K562 (cell line): ENCODE results near the gene CD6.

Source experiments
- EP300 ChIP-seq: IDR thresholded peaks from 2 replicates; pipeline ENCODE4 v1.6.1; 2012; ENCODE audit warnings: low read length, improper control_type of control experiment
- ETV6 ChIP-seq, 3 experiments: fragments of 150-350 bp in 1 of 3; sonication (generic) in 1 of 3; formaldehyde crosslinking in 1 of 3; IDR thresholded peaks; 2 replicates each; pipeline versions ENCODE4 v1.6.1 to v1.8.0; 2014 to 2022; ENCODE audit warnings: borderline replicate concordance in 2 of 3, low read depth in 2 of 3, antibody characterized with exemption in 1 of 3, low read length in 1 of 3, mild to moderate bottlenecking in 1 of 3, missing genetic modification reagents in 1 of 3
- GATA2 ChIP-seq: sonication (generic); formaldehyde crosslinking; IDR thresholded peaks from 2 replicates; pipeline ENCODE4 v1.4.0; 2020; ENCODE audit warnings: mild to moderate bottlenecking, missing genetic modification reagents
- JUNB ChIP-seq: fragments of 450-650 bp; formaldehyde crosslinking; conservative IDR thresholded peaks from 2 replicates; pipeline ENCODE4 v1.4.0; 2020; ENCODE audit warnings: mild to moderate bottlenecking
- MEIS2 ChIP-seq: fragments of 450-650 bp; IDR thresholded peaks from 2 replicates; pipeline ENCODE4 v1.6.1; 2014; ENCODE audit warnings: mild to moderate bottlenecking; ENCODE audit not compliant: partially characterized antibody
- NELFE ChIP-seq: IDR thresholded peaks from 2 replicates; pipeline ENCODE4 v1.6.1; 2011; ENCODE audit warnings: mild to moderate bottlenecking; ENCODE audit not compliant: insufficient read depth, insufficient read length
- POLR2A ChIP-seq: fragments of 450-650 bp; conservative IDR thresholded peaks from 2 replicates; pipeline ENCODE4 v1.6.1; 2016
- SRSF1 ChIP-seq: fragments of 200-400 bp; formaldehyde crosslinking; IDR thresholded peaks from 2 replicates; pipeline ENCODE4 v1.6.1; 2017; ENCODE audit warnings: mild to moderate bottlenecking, low read depth, low read length, moderate library complexity
- TCF7L2 ChIP-seq: fragments of 150-350 bp; IDR thresholded peaks from 2 replicates; pipeline ENCODE4 v1.6.1; 2016; ENCODE audit warnings: low read depth, mild to moderate bottlenecking, low read length, moderate library complexity
- TF ChIP-seq, protein P1 (sequence below): sonication (generic); formaldehyde crosslinking; IDR thresholded peaks from 2 replicates; pipeline ENCODE4 v1.8.1; 2023; ENCODE audit warnings: mild to moderate bottlenecking, missing genetic modification reagents

DNA sequence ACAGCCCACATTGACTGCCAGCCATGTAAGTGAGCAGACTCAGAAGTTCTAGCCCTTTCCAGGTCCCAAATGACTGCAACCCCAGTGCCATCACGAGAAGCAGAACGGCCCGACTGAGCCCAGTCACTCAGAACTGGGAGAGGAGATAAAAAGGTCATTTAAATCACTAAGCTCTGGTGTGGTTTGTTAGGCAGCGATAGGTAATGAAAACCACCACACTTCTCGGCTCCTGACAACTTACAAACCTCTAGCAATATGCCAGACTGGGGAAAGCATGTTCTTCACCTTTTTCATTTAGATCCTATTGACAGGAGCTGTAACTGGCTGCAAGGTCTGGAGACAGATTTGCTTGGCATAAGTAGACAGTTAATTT lies 26.2 kb upstream of the CD6 start:
- TF ChIP-seq TCF7L2 = no peak
- TF ChIP-seq, protein P1, sequence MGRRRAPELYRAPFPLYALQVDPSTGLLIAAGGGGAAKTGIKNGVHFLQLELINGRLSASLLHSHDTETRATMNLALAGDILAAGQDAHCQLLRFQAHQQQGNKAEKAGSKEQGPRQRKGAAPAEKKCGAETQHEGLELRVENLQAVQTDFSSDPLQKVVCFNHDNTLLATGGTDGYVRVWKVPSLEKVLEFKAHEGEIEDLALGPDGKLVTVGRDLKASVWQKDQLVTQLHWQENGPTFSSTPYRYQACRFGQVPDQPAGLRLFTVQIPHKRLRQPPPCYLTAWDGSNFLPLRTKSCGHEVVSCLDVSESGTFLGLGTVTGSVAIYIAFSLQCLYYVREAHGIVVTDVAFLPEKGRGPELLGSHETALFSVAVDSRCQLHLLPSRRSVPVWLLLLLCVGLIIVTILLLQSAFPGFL (CRISPR knock-in tag) = no peak
- TF ChIP-seq POLR2A = no peak
- TF ChIP-seq NELFE = no peak
- no peak for TF ChIP-seq ETV6 (IDR thresholded peaks at IDR 0.05; ENCODE audit: borderline replicate concordance in 1 of 2, low read depth in 2 of 2, low read length in 1 of 2)
- TF ChIP-seq ETV6 (CRISPR knock-in tag; IDR thresholded peaks at IDR 0.05; ENCODE audit: borderline replicate concordance) = no peak
- no peak for TF ChIP-seq EP300
- TF ChIP-seq JUNB (CRISPR knock-in tag) = no peak
- no peak for TF ChIP-seq MEIS2
- TF ChIP-seq SRSF1 = no peak
- no peak for TF ChIP-seq GATA2 (CRISPR knock-in tag)
